ENCODE measurements around the gene TMEM121. TPM values are rescaled to one million over a fixed set of nuclear protein-coding genes. Genes with fewer than 3 reads are reported as not detected.

Gene TMEM121
- total and polyA plus RNA-seq, 2 donors (not counting 1 experiment from before 2014, with no cell fraction given): 0.99 to 3.7 TPM

DNA sequence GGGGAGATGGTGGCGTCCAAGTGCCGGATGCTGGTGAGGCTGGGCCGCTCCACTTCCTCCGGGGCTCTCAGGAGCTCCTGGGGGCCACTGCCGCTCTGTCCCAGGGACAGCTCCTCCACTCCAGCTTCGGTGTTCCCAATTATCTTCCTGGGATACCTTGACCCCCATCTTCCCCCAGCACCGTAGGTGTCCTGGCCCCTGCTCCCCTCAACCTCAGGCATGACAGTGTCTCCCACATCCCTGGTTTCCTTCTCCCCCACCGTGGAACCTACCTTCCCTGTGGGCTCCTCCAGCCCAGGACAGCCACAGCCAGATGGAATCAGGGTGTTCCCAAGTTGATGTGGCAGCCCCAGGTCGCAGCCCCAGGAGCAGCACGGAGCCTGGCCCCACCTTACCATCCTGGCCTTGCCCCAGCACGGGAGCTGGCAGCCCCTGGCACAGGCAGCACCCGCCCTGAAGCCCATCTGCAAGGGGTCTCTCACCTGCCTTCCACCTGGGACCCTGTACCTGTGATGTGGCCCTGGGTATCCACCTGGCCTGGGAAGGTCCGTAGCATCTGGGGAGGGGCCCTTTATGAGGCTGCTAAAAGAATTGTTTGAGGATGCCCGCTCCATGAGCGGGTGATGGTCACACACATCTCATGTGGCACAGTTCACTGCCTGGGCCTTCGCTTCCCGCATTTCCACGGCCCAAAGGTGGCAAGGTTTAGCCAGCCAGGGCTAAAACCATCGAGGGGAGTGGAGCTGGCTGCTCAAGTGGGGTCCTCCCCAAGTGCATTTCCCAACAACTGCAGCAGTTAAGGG is 4.1 kb downstream of the TMEM121 start:
- Histone ChIP-seq H3K9me3 (ENCODE audit: control extremely low read depth in 1 of 3, control insufficient read depth in 2 of 3, insufficient read depth in 1 of 3, low read length in 2 of 3) (peaks cover 0 to 21% (median 0%) of the 10 kb centered on the region in 3 donors), H3K4me3 (ENCODE audit: control extremely low read depth in 1 of 5, extremely low read depth in 1 of 5, insufficient read depth in 1 of 5, low read depth in 2 of 5, low read length in 4 of 5) (peak overlapping the region in 3 of 5 experiments; percentile 44 to 61 (median 57)), H3K4me1 (ENCODE audit: control insufficient read depth in 2 of 2, insufficient read depth in 2 of 2, low read length in 2 of 2) (peaks cover 64 to 71% of the 10 kb centered on the region in 2 donors), H3K27me3 (replicated peaks in 1 of 4; ENCODE audit: control extremely low read depth in 1 of 4, control insufficient read depth in 3 of 4, insufficient read depth in 4 of 4, low read length in 3 of 4) (peaks cover 0 to 45% (median 9%) of the 10 kb centered on the region in 4 experiments), H3K4me2 (replicated peaks; ENCODE audit: low read depth, low read length, poor library complexity, severe bottlenecking) (peak overlapping the region; percentile 100), H2AFZ (ENCODE audit: insufficient read depth, low read depth, low read length, poor library complexity, severe bottlenecking) (peak overlapping the region; percentile 93), H3K27ac (ENCODE audit: low read length in 2 of 2) (no peak overlapping the region), H4K20me1 (ENCODE audit: control insufficient read depth, insufficient read depth, low read length, poor library complexity, severe bottlenecking) (peaks cover 14% of the 10 kb centered on the region), H3K79me2 (ENCODE audit: control insufficient read depth, insufficient read depth, low read length) (no peaks in the 10 kb centered on the region), H3K36me3 (replicated peaks in 1 of 2; ENCODE audit: control extremely low read depth in 1 of 2, control insufficient read depth in 1 of 2, extremely low read depth in 1 of 2, insufficient read depth in 2 of 2, low read length in 1 of 2) (no peaks in the 10 kb centered on the region), H3K9ac (ENCODE audit: low read length) (peak overlapping the region; percentile 76)
- H3K27ac Mint-ChIP-seq: peak overlapping the region; percentile 56
- intact Hi-C loops (cut with micrococcal nuclease): loop anchor here (10.0 kb wide), 1 partner anchor 884 kb away; no protein-coding TSS in a partner anchor
- CTCF ChIA-PET: interaction anchor here (4.0 to 4.2 kb wide), 2 partner anchors 40 to 158 kb away, joined by 26 to 52 read pairs; partner anchors contain the start of gene TEDC1
- no peaks in the 10 kb centered on the region for H3K27me3 Mint-ChIP-seq
- no peak for ATAC-seq (ENCODE audit: low read depth)
- TF ChIP-seq EZH2 (IDR thresholded peaks at IDR 0.05; ENCODE audit: borderline replicate concordance, insufficient read depth, low read depth, low read length, poor library complexity, severe bottlenecking): no peak
- TF ChIP-seq, protein P1, sequence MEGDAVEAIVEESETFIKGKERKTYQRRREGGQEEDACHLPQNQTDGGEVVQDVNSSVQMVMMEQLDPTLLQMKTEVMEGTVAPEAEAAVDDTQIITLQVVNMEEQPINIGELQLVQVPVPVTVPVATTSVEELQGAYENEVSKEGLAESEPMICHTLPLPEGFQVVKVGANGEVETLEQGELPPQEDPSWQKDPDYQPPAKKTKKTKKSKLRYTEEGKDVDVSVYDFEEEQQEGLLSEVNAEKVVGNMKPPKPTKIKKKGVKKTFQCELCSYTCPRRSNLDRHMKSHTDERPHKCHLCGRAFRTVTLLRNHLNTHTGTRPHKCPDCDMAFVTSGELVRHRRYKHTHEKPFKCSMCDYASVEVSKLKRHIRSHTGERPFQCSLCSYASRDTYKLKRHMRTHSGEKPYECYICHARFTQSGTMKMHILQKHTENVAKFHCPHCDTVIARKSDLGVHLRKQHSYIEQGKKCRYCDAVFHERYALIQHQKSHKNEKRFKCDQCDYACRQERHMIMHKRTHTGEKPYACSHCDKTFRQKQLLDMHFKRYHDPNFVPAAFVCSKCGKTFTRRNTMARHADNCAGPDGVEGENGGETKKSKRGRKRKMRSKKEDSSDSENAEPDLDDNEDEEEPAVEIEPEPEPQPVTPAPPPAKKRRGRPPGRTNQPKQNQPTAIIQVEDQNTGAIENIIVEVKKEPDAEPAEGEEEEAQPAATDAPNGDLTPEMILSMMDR (IDR thresholded peaks at IDR 0.05): no peak
- peaks cover 59% of the 10 kb centered on the region for H3K4me1 Mint-ChIP-seq
- POLR2A ChIA-PET: no interaction called here
- DNase-seq: peak; percentile 46
- WGBS (ENCODE audit: insufficient coverage): 80% methylated on average over 18 of the region's 19 CpGs
- H3K9me3 Mint-ChIP-seq (ENCODE audit: insufficient read depth): no peaks in the 10 kb centered on the region
- peak overlapping the region; percentile 77 for H3K4me3 Mint-ChIP-seq
